ENCODE data around the gene BANF2. TPM values are rescaled to one million over a fixed set of nuclear protein-coding genes. Genes with fewer than 3 reads are reported as not detected.
A peak's percentile ranks its signal among the peaks of the same experiment; 100 is the strongest.

Gene BANF2
- total RNA-seq, 2 donors from 2014 or later, result not detected

- ATAC-seq (replicated peaks), result no peak
- Mint-ChIP-seq H3K9me3 (peaks cover 3% of the 10 kb centered on the region), H3K4me3 (no peak overlapping the region), H3K27ac (no peak overlapping the region), H3K4me1 (no peaks in the 10 kb centered on the region), H3K27me3 (peaks cover 7% of the 10 kb centered on the region), H3K36me3 (ENCODE audit: low read depth) (no peaks in the 10 kb centered on the region)
These were observed 41.5 kb downstream of the BANF2 start for GRCh38 chr20:17741220-17741619.

DNA sequence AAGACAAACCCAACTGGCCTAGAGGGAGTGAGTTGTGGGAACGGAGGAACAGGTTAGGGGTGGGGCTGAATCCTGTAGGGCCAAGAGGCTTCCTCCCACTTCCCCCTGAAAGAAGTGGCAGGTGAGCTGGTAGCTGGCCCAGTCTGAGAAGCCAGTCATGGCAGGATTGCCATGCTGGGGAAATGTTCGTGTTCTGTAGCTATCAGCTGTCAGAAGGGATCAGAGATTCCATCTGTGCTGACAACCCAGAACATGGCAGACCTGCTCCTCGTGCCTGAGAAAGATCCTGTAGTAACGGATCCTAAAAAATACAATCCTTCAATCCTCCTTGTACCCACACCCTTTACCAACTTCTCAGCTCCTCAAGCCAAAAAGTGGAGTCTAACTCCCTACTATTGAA lies 43.0 kb downstream of the BANF2 start:
- ATAC-seq (replicated peaks), result no peak
- H3K27me3 Mint-ChIP-seq, result peaks cover 7% of the 10 kb centered on the region
- H3K27ac Mint-ChIP-seq, result no peak overlapping the region
- H3K4me3 Mint-ChIP-seq, result no peak overlapping the region
- H3K36me3 Mint-ChIP-seq (ENCODE audit: low read depth), result no peaks in the 10 kb centered on the region
- peaks cover 3% of the 10 kb centered on the region for H3K9me3 Mint-ChIP-seq
- H3K4me1 Mint-ChIP-seq, result no peaks in the 10 kb centered on the region

- Mint-ChIP-seq H3K27ac (no peak overlapping the region), H3K4me1 (no peaks in the 10 kb centered on the region), H3K27me3 (peaks cover 4% of the 10 kb centered on the region), H3K4me3 (no peak overlapping the region), H3K9me3 (no peaks in the 10 kb centered on the region), H3K36me3 (ENCODE audit: low read depth) (no peaks in the 10 kb centered on the region)
- ATAC-seq (replicated peaks), result no peak
These were observed 43.9 kb downstream of the BANF2 start for GRCh38 chr20:17743677-17744076.

DNA sequence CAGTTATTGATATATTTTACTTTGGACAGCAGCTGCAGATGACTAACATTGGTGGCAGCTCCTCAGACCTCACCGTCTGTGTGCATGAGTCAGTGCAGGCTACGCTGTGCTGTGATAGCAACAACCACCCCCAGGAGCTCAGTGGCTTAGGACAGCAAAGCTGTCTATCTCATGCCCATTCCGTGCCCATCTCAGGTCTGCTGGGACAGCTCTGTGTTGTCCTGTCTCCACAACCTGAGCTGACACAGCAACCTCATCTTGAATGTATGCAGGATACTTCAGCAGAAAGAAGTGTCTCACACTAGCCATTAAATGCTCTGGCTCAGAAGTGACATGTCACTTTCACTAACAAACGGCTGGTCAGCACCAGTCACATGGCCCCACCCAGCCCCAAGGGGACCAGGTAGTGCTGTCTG lies 47.7 kb downstream of the BANF2 start:
- Mint-ChIP-seq H3K9me3 (no peaks in the 10 kb centered on the region), H3K27me3 (peaks cover 6% of the 10 kb centered on the region), H3K4me1 (no peaks in the 10 kb centered on the region), H3K36me3 (ENCODE audit: low read depth) (no peaks in the 10 kb centered on the region), H3K4me3 (no peak overlapping the region), H3K27ac (no peak overlapping the region)
- peak; percentile 62 for ATAC-seq (replicated peaks)

- no peaks in the 10 kb centered on the region for H3K9me3 Mint-ChIP-seq
- no peak for ATAC-seq (replicated peaks)
- H3K36me3 Mint-ChIP-seq (ENCODE audit: low read depth), result no peaks in the 10 kb centered on the region
- no peak overlapping the region for H3K27ac Mint-ChIP-seq
- peaks cover 9% of the 10 kb centered on the region for H3K27me3 Mint-ChIP-seq
- H3K4me1 Mint-ChIP-seq, result no peaks in the 10 kb centered on the region
- no peak overlapping the region for H3K4me3 Mint-ChIP-seq
These were observed 48.5 kb downstream of the BANF2 start for GRCh38 chr20:17748279-17748678.

GRCh38 chr20:17749626-17749977 lies 49.8 kb downstream of the BANF2 start:
- no peak overlapping the region for H3K4me3 Mint-ChIP-seq
- no peaks in the 10 kb centered on the region for H3K4me1 Mint-ChIP-seq
- no peaks in the 10 kb centered on the region for H3K9me3 Mint-ChIP-seq
- ATAC-seq (replicated peaks), result no peak
- H3K27me3 Mint-ChIP-seq, result peaks cover 12% of the 10 kb centered on the region
- no peaks in the 10 kb centered on the region for H3K36me3 Mint-ChIP-seq (ENCODE audit: low read depth)
- H3K27ac Mint-ChIP-seq, result no peak overlapping the region

DNA sequence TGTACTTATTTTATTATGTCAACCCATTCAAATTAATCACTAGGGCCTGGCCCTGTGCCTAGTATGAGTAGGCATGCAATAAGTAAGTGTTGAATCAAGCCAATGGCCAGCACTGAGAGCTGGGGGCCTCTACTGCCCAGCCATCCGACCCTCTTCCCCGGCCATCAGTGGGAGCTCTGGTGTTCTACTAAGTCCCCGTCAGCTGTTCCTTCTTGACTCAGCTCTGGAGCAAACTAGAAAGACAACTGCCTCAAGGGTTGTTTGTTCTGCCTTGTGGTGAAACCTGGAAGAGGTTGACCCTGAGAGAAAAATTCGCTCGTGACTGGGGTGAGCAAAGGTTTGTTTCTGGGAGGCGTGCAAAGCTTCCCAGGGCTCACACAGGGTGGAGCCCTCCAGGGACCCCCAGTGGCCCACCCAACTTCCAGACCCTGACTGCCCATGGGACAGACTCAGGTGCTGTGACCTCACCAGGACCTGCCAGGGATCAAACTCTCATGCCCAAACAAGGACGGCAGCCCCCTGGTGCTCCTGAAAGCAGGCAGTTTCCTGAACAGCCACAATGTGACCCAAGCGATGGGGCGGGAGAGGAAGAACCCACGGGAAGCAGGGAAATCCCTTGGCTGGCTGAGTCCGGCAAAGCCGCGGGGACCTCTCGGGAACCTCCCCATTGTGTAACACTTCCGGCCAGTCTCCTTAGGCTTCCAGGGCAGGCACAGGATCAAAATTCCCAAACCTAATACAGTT lies 50.4 kb downstream of the BANF2 start:
- Mint-ChIP-seq H3K4me3 (no peak overlapping the region), H3K4me1 (no peaks in the 10 kb centered on the region), H3K36me3 (ENCODE audit: low read depth) (no peaks in the 10 kb centered on the region), H3K27me3 (peaks cover 12% of the 10 kb centered on the region), H3K27ac (no peak overlapping the region), H3K9me3 (no peaks in the 10 kb centered on the region)
- no peak for ATAC-seq (replicated peaks)

DNA sequence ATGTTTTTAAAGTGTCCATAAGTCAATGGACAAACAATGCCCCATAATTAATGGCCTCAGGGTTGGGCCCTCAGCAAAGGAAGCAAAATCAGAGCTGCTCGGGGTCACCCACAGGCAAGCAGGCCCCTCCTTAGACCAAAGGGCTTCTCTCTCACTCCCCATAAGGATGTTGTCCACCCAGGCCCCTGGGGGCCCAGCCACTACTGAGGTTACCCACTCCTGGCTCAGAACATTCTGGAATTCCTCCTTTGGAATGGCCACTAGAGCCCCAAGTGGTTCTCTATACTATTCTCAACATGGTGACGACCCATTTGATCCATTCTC lies 50.9 kb downstream of the BANF2 start:
- H3K27ac Mint-ChIP-seq, result no peak overlapping the region
- ATAC-seq (replicated peaks), result no peak
- H3K4me3 Mint-ChIP-seq, result no peak overlapping the region
- no peaks in the 10 kb centered on the region for H3K4me1 Mint-ChIP-seq
- H3K27me3 Mint-ChIP-seq, result peaks cover 16% of the 10 kb centered on the region
- no peaks in the 10 kb centered on the region for H3K36me3 Mint-ChIP-seq (ENCODE audit: low read depth)
- no peaks in the 10 kb centered on the region for H3K9me3 Mint-ChIP-seq

DNA sequence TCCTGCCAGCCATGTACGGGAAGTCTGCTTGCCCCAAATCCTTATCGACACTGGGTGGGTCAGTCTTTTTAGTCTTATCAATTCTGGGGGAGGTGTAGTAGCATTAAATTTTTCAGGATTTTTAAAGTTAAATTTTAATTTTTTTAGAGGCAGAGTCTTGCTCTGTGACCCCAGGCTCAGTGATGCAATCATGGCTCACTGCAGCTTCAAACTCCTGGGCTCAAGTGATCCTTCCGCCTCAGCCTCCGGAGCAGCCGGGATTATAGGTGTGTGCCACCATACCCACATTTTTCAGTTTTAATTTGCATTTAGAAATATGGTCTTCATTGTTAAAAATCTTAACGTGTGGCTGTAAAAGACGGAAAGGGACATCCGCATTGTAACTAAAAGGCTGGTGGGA lies 51.9 kb downstream of the BANF2 start:
- no peaks in the 10 kb centered on the region for H3K9me3 Mint-ChIP-seq
- H3K4me1 Mint-ChIP-seq, result no peaks in the 10 kb centered on the region
- H3K27ac Mint-ChIP-seq, result no peak overlapping the region
- H3K27me3 Mint-ChIP-seq, result peaks cover 22% of the 10 kb centered on the region
- ATAC-seq (replicated peaks), result no peak
- no peak overlapping the region for H3K4me3 Mint-ChIP-seq
- no peaks in the 10 kb centered on the region for H3K36me3 Mint-ChIP-seq (ENCODE audit: low read depth)

DNA sequence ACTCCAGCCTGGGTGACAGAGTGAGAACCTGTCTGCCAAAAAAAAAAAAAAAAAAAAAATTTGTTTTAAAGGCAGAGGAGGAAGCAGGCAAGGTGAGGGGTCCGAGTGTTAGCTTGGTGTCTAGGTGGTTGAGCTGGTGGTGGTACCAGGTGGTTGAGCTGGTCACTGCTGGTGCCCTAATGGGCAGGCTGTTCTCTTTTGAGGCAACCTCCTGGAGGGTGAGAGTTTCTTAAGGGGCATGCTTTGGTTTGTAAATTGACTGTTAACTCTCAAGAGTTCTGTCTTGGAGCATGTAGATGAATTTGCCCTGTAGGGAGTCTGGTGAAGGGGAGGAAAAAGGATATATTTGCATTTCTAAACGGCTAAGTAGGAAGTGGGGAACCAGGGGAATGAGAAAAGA lies 52.7 kb downstream of the BANF2 start:
- Mint-ChIP-seq H3K9me3 (no peaks in the 10 kb centered on the region), H3K4me1 (no peaks in the 10 kb centered on the region), H3K27ac (no peak overlapping the region), H3K36me3 (ENCODE audit: low read depth) (no peaks in the 10 kb centered on the region), H3K4me3 (no peak overlapping the region), H3K27me3 (peaks cover 22% of the 10 kb centered on the region)
- ATAC-seq (replicated peaks), result no peak

GRCh38 chr20:17753516-17753915 lies 53.8 kb downstream of the BANF2 start:
- H3K4me1 Mint-ChIP-seq, result no peaks in the 10 kb centered on the region
- H3K9me3 Mint-ChIP-seq, result peaks cover 7% of the 10 kb centered on the region
- H3K36me3 Mint-ChIP-seq (ENCODE audit: low read depth), result no peaks in the 10 kb centered on the region
- peaks cover 22% of the 10 kb centered on the region for H3K27me3 Mint-ChIP-seq
- H3K27ac Mint-ChIP-seq, result no peak overlapping the region
- ATAC-seq (replicated peaks), result no peak
- H3K4me3 Mint-ChIP-seq, result no peak overlapping the region

- Mint-ChIP-seq H3K27me3 (peaks cover 17% of the 10 kb centered on the region), H3K36me3 (ENCODE audit: low read depth) (no peaks in the 10 kb centered on the region), H3K9me3 (peaks cover 7% of the 10 kb centered on the region), H3K4me3 (no peak overlapping the region), H3K4me1 (no peaks in the 10 kb centered on the region), H3K27ac (no peak overlapping the region)
- ATAC-seq (replicated peaks), result no peak
These were observed 56.8 kb downstream of the BANF2 start for GRCh38 chr20:17756529-17756928.

DNA sequence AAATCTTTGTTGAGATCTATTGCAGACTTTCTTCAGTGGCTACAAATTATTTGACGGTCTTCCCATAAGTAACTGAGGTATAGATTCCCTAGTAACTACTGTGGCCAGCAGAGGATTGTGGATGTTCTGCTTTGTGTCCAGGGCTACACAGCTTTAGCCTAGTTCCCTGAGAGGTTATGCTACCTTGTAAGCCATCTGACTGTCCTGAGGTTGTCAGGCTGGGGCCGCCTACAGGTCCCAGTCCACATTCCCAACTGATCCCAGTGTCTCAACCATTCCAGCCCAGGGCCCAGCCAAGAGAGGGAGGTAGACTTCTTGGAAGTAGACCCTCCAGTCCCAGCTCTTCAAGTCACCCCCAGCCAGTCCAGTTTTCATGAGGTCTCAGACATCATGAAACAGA lies 57.7 kb downstream of the BANF2 start:
- no peak for ATAC-seq (replicated peaks)
- Mint-ChIP-seq H3K9me3 (peaks cover 7% of the 10 kb centered on the region), H3K36me3 (ENCODE audit: low read depth) (no peaks in the 10 kb centered on the region), H3K27me3 (peaks cover 16% of the 10 kb centered on the region), H3K27ac (no peak overlapping the region), H3K4me3 (no peak overlapping the region), H3K4me1 (no peaks in the 10 kb centered on the region)

- Mint-ChIP-seq H3K9me3 (peaks cover 7% of the 10 kb centered on the region), H3K4me3 (no peak overlapping the region), H3K4me1 (no peaks in the 10 kb centered on the region), H3K27me3 (peaks cover 14% of the 10 kb centered on the region), H3K36me3 (ENCODE audit: low read depth) (no peaks in the 10 kb centered on the region), H3K27ac (no peak overlapping the region)
- ATAC-seq (replicated peaks), result no peak
These were observed 58.2 kb downstream of the BANF2 start for GRCh38 chr20:17758010-17758409.

DNA sequence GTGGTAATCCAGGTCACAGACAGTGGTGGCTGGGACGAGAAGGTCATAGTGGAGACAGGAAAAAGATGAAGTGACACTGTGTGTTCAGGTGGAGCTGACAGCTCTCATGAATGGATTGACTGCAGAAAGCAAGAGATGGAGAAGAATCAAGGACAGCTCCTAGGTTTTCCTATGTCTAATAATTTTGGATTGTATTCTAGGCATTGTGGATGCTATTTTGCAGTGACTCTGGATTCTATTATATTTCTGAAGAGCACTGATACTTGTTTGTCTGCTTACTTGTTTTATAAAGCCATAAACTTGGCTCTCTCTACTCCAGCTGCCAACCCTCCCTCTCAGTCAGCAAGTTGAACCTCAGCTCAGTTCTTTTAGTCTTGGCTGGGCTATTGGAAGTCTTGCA lies 58.7 kb downstream of the BANF2 start:
- ATAC-seq (replicated peaks), result no peak

GRCh38 chr20:17759449-17759848 lies 59.7 kb downstream of the BANF2 start:
- Mint-ChIP-seq H3K4me3 (no peak overlapping the region), H3K27me3 (peaks cover 12% of the 10 kb centered on the region), H3K9me3 (peaks cover 7% of the 10 kb centered on the region), H3K27ac (no peak overlapping the region), H3K4me1 (no peaks in the 10 kb centered on the region), H3K36me3 (ENCODE audit: low read depth) (no peaks in the 10 kb centered on the region)
- no peak for ATAC-seq (replicated peaks)

More for the DNA sequence above, 58.7 kb downstream of the BANF2 start:
- Mint-ChIP-seq H3K36me3 (ENCODE audit: low read depth) (no peaks in the 10 kb centered on the region), H3K4me1 (no peaks in the 10 kb centered on the region), H3K27me3 (peaks cover 14% of the 10 kb centered on the region), H3K9me3 (peaks cover 7% of the 10 kb centered on the region), H3K27ac (no peak overlapping the region), H3K4me3 (no peak overlapping the region)
